GM19351 (cell line): ENCODE measurements around the gene PLK1.
"Not testable (repeated sequence)": the region's sequence is repeated elsewhere in the genome, so short reads cannot be mapped to it uniquely, and the experiment has no call there.

Experiments used
- ATAC-seq: cut with Tn5 transposase; IDR thresholded peaks from one replicate; pipeline ENCODE4 v1.9.1; 2021; ENCODE audit warnings: mild to moderate bottlenecking, moderate library complexity; ENCODE audit not compliant: unreplicated experiment

PLK1 gene

DNA sequence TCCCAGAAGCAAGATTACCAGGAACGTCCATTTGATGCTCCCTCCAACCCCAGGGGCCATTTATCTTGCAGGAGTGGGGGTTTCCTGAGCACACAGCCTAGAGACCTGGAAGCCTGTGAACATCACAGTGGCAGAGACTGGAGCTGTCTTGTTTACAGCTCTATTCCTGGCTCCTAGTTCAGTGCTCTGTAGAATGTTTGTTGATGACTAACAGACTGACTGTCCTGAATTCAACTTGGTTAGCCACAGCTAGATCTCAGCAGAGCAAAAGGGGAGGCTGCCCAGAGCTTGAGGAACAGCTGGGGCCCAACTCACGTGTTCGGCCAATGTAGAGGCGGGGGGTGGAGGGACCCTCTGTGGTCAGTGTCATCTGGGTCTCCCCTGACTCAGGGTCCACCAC, 27.8 kb downstream of the PLK1 start:
- no peak for ATAC-seq

- ATAC-seq, result no peak
These were observed 30.8 kb downstream of the PLK1 start for GRCh38 chr16:23709536-23709935.

DNA sequence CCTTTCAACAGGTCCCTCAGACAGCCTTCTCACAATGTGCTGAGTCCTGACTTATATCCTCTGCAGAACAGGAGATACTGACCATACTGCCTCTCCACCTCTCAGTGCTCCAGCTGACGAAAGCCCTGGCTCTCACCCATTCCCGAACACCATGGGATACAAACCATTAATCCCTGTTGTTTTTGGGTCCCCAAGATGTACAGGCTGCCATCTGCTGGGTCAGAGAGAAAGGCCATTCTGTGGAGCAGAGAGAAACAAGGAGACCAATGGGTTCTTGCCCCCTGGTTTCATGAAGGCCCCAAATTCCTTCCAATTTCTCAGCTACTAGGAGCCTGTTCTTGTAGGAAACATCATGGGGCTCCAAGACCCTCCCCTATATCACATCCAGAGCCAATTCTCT, 31.3 kb downstream of the PLK1 start:
- ATAC-seq, result no peak

GRCh38 chr16:23710504-23710903, 31.8 kb downstream of the PLK1 start:
- ATAC-seq, result no peak

- ATAC-seq, result no peak
These were observed 33.1 kb downstream of the PLK1 start for GRCh38 chr16:23711785-23712184.

DNA sequence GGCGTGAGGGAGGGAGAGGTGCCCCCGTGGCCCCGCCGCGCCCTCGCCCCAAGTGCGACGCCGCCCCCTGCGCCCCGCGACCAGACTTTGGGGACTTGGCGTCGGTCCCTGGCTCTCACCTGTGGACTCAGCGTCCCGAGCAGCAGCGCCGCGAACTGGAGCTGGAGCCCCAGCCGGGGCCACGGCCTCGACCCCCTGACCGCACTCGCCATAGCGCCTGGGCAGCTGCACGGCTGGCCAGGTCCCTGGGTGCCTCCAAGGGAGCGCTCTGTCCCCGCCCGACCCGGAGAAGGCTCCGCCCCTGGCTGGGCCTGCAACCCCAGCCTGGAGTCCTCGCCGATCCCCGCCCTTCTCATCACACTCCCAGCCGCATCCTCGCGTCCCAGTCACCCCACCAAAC, 34.3 kb downstream of the PLK1 start, which contains the start of gene ERN2:
ERN2 (minus strand) TSS at position 247 of the 400 bp plus-strand sequence; CDS start at position 212, 35 bp downstream.
- no peak for ATAC-seq

GRCh38 chr16:23716484-23716883, 37.8 kb downstream of the PLK1 start:
- ATAC-seq, result no peak

DNA sequence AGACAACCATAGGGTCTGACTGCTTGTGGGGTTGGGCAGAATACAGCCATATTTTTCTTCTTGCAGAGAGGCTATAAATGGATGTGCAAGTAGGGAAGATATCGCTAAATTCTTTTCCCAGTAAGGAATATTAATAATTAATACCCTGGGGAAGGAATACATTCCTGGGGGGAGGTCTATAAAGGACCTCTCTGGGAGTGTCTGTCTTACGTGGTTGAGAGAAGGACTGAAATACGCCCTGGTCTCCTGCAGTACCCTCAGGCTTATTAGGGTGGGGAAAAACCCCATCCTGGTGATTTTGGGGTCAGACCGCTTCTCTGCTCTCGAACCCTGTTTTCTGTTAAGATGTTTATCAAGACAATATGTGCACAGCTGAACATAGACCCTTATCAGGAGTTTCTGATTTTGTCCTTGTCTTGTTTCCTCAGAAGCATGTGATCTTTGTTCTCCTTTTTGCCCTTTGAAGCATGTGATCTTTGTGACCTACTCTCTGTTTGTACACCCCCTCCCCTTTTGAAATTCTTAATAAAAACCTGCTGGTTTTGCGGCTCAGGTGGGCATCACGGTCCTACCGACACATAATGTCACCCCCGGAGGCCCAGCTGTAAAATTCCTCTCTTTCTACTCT, 44.0 kb downstream of the PLK1 start:
- ATAC-seq, result not testable (repeated sequence)

DNA sequence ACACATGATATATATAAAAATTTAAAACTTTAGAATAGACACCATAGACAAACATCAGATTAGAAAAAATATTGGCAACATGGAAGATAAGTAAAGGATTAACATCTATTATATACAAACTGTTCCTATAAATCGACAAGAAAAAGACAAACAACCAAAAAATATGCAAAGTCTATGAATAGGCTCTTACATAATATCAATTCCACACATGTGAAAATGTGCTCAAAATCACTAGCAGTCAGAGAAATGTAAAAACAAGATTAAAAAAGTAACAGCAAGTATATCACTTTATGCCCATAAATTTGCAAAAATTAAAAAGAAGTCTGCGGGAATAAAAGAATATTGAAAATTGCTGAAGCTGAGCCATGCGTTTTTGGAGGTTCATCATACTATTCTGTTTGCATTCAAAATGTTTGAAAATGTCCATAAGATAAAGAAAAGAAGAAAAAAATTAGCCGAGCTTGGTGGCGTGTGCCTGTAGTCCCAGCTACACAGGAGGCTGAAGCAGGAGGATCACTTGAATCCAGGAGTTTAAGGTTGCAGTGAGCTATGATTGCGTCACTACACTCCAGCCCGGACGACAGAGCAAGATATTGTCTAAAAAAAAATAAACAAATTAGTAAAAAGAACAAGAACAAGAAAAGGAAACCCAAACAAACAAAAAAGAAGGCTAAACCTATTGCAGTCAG, 45.6 kb downstream of the PLK1 start:
- ATAC-seq, result no peak

GRCh38 chr16:23724785-23725131, 46.1 kb downstream of the PLK1 start:
- no peak for ATAC-seq

- ATAC-seq, result no peak
These were observed 48.0 kb downstream of the PLK1 start for GRCh38 chr16:23726710-23727109.

GRCh38 chr16:23728112-23728477, 49.4 kb downstream of the PLK1 start:
- ATAC-seq, result no peak

DNA sequence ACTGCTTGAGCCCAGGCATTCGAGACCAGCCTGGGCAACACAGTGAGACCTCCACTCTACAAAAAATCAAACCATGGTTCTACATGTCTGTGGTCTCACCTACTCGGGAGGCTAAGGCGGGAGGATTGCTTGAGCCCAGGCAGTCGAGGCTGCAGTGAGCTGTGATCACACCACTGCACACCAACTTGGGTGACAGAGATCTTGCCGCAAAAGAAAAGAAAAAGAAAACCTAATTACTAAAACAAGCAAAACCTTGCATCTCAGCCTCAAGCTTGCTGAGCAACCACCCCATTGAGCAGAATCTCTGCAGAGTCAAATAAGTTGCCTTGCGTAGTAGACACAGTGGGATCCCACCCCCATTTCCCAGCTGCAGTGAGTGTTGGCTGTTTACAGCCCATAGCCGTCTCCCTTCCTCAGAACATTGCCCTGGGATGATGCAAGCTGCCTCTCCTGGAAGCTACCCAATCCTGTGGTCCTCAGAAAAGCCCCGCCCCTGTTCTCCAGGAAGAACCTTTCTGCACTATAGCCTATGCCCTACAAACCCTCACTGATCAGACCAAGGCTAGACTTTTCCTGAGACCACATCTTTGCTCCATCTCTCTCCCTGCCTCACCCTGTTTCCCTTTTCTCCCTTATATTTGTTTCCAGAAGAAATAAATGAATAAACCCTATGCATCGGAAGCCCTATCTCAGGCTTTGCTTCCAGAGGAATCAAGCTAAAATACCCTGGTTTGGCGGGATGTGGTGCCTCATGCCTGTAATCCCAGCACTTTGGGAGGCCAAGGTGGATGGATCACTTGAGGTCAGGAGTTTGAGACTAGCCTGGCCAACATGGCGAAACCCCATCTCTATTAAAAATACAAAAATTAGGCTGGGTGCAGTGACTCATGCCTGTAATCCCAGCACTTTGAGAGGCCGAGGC, 51.1 kb downstream of the PLK1 start:
- no peak for ATAC-seq

DNA sequence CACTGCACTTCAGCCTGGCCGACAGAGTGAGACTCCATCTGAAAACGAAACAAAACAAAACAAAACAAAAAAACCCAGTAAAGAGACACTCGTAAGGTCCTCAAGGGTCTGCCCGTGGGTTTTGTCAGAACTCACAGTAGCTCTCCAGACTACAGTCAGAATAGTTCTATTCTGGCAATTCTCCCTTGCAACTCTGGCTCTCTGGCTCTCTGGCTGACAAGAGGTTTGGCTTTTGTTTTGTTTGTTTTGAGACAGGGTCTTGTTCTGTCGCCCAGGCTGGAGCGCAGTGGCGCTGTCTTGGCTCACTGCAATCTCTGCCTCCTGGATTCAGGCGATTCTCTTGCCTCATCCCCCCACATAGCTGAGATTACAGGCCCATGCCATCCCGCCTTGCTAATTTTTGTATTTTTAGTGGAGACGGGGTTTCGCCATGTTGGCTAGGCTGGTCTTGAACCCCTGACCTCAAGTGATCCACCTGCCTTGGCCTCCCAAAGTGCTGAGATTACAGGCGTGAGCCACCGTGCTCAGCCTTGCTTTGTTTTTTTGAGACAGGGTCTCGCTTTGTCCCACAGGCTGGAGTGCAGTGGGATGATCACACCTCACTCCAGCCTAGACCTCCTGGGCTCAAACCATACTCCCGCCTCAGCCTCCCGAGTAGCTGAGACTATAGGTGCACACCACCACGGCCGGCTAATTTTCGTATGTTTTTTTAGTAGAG, 55.6 kb downstream of the PLK1 start:
- no peak for ATAC-seq

DNA sequence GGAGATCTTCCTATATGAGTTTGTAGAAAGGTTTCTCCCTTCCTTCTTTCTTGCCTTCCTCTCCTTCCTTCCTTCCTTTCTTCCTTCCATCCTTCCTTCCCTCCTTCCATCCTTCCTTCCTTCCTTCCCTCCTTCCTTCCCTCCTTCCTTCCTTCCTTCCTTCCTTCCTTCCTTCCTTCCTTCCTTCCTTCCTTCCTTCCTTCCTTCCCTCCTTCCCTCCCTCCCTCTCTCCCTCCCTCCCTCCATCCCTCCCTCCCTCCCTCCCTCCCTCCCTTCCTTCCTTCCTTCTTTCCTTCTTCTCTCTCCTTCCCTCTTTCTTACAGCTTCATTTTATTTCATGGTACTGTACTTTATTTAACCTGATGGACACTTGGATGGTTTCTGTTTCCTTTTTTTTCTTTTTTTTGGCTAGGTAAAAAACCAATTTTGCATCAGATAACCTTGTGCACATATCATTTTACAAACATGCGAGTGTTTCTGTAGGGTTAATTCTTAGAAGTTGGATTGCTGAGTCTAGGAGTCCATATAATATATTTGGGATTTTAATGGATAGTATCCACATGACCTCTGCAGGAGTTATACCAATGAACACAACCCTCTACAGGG, 58.8 kb downstream of the PLK1 start:
- ATAC-seq, result not testable (repeated sequence)

GRCh38 chr16:23739516-23739915, 60.8 kb downstream of the PLK1 start:
- ATAC-seq, result no peak
